ENCODE results near the gene TNNI2.
"Not testable (repeated sequence)": the region's sequence is repeated elsewhere in the genome, so short reads cannot be mapped to it uniquely, and the experiment has no call there.

TNNI2 gene

DNA sequence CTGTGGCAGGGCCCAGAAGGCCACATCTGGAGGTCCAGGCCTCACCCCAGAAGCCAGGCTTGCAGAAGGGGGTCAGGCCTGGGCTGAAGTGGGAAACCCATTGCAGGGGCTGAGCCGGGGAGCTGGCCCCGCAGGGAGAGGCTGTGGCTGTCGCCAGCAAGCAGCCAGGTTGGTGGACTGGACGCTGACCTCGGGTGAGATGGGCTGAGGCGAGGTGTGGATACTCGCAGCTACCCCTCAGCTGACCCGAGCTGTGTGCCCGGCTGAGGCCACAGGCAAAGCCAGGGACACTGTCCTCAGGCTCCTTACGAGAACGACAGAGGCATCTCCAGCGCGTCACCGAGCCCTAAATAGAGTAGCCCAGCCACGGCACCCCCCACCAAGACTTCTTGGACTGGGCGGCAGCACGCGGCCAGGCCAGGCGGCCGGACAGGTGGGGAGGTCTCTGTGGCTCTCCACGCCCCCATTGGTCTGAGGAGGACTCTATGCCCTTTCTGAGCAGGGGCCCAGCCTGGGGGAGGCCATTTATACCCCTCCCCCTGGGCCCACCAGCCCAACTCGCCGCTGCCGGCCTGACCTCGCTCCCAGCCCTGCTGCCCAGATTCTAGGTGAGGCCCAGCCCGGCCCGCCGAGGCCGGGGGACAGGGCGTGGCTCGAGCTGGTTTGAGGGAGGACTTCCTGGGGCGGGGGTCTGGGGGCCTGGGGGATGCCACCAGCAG is at the start of gene TNNI2:
Gene TNNI2, plus strand, starts transcription at position 556 of the 719 bp plus-strand sequence. CDS start 716 bp downstream, outside the sequence.
- no peak for DNase-seq (ENCODE audit: low read depth in 2 of 2)

DNA sequence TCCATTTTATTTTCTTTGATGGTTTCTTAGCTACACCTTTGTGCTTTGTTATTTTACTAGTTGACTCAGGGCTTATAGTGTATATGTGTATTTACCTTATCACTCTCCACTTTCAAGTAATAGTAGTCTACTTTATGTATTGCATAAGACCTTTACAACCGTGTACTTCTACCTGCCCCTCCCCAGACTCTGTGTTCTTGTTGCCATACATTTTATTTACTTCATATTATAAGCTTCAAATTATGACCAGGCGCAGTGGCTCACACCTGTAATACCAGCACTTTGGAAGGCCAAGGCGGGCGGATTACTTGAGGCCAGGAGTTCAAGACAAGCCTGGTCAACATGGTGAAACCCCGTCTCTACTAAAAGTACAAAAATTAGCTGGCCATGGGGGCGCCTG is 46.9 kb upstream of the TNNI2 start:
- DNase-seq (ENCODE audit: low read depth in 2 of 2), result no peak

DNA sequence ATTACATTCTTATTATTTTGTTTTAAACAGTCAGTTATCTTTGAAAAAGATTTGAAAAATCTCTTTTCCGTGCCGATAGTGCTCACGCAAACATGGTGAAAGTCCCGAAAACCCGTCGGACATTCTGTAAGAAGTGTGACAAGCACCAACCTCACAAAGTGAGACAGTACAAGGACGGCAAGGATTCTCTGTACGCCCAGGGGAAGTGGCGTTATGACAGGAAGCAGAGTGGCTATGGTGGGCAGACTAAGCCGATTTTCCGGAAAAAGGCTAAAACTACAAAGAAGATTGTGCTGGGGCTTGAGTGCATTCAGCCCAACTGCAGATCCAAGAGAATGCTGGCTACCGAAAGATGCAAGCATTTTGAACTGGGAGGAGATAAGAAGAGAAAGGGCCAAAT is 46.3 kb upstream of the TNNI2 start:
- DNase-seq (ENCODE audit: low read depth in 2 of 2), result no peak

DNA sequence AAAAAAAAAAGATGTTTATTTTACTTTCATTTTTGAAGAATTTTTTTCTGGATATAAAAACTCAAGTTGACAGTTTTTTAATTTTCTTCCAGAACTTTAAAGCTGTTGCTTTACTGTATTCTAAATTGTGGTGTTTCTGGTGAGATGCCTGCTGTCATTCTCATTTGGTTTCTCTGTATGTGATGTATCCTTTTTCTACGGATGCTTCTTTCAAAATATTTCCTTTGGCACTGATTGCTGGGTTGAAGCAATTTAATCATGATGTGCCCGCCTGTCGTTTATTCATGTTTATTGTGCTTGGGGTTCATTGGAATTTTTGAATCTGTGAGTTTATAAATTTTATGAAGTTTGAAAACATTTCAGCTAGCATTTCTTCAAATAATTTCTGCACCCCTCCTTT is 45.7 kb upstream of the TNNI2 start:
- DNase-seq (ENCODE audit: low read depth in 2 of 2), result no peak

DNA sequence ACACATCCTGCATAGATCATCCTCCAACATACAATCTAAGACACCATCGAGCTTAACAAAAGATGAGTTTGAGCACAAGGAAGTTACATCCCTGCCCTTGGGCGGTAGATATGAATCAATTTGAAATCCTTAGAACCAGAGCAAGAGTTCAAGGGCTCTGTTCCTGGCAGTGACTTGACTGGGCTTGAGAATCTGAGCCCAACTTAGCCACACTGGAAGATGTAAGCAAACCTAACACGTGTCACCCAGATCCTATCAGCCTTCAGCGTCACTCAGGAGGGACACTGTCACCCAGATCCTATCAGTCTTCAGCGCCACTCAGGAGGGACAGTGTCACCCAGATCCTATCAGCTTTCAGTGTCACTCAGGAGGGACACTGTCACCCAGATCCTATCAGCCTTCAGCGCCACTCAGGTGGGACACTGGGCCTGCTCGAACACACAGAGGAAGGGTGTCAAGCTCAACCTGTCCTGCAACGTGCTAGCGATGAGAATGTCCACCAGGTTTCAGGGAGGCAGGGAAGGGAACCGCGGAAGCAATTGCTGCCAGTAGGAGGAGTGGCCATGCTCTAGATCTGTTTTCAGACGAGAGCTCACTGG is 42.3 kb upstream of the TNNI2 start:
- no peak for DNase-seq (ENCODE audit: low read depth in 2 of 2)

DNA sequence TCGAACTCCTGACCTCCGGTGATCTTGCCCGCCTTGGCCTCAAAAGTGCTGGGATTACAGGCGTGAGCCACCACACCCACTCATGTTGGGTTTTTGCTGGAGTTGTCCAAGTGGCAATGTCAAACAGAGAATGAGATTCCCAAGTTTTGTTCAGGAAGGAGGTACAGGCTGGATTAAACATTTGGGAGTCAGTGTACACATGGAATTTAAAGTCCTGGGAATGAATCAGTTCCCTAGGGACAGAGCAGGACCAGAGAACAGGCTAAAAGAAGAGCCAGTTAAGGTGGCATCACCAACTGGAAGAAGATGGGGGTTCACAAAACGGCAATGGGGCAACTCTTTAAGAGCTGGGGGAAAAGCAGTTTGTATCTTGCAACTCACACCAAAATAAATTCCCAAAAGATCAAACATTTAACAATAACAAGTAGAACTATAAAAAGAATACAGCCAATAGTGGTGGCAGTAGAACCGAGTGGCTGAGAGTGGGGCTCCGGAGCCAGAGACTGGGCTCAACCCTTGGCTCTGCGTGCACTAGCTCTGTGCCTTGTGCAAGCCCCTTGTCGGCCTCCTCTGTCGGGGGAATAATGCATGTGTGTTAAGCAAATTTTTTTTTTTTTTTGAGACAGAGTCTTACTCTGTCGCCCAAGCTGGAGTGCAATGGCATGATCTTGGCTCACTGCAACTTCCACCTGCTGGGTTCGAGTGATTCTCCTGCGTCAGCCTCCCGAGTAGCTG is 41.2 kb upstream of the TNNI2 start:
- no peak for DNase-seq (ENCODE audit: low read depth in 2 of 2)

DNA sequence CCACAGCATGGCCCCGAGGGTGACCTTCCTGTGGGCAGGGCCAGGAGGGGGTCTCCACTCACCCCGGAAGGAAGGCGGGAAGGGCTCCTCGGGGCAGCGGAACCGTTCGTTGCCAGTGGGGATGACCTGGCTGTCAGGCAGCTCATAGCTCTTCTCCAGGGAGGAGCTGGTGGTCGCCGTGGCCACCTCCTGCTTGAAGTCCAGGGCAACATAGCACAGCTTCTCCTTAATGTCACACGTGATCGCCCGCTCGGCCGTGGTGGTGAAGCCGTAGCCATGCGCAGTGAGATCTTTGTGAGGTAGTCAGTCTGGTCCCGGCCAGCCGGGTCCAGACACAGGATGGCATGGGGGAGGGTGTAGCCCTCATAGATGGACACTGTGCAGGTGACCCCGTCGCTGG is 35.5 kb upstream of the TNNI2 start:
- DNase-seq (ENCODE audit: low read depth in 2 of 2), result no peak

DNA sequence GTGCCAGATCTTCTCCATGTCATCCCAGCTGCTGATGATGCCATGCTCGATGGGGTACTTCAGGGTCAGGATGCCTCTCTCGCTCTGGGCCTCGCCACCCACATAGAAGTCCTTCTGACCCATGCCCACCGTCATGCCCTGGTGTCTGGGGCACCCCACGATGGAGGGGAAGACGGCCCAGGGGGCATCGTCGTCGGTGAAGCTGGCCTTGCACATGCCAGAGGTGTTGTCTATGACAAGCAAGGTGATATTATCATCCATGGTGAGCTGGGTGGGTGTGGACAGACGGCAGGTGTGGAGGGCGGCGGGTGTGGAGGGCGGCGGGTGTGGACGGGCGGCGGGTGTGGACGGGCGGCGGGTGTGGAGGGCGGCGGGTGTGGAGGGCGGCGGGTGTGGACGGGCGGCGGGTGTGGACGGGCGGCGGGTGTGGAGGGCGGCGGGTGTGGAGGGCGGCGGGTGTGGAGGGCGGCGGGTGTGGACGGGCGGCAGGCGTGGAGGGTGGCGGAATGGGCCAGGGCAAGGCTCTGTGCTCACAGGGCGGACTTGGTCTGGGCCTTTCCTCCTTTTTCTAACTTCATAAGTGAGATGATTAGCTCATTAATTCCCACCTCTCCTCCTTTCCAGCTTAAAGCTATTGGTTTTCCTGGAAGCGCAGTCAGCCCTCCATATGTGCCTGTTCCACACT is 34.8 kb upstream of the TNNI2 start:
- DNase-seq (ENCODE audit: low read depth in 2 of 2), result not testable (repeated sequence)

DNA sequence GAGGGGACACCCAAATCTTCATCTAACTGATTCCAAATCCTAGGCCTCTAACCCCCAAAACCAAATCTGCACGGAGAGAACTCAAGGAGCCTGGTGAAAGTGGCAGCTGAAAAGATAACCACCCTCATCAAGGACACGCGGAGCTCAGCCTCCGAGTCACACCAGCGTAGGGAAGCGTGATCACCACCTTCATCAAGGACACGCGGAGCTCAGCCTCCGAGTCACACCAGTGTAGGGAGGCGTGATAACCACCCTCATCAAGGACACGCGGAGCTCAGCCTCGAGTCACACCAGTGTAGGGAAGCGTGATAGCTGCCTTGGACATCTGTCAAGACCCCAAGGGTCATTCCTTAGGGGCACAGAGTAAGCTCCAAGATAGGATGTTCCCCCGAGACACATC is 33.3 kb upstream of the TNNI2 start:
- DNase-seq (ENCODE audit: low read depth in 2 of 2), result no peak

DNA sequence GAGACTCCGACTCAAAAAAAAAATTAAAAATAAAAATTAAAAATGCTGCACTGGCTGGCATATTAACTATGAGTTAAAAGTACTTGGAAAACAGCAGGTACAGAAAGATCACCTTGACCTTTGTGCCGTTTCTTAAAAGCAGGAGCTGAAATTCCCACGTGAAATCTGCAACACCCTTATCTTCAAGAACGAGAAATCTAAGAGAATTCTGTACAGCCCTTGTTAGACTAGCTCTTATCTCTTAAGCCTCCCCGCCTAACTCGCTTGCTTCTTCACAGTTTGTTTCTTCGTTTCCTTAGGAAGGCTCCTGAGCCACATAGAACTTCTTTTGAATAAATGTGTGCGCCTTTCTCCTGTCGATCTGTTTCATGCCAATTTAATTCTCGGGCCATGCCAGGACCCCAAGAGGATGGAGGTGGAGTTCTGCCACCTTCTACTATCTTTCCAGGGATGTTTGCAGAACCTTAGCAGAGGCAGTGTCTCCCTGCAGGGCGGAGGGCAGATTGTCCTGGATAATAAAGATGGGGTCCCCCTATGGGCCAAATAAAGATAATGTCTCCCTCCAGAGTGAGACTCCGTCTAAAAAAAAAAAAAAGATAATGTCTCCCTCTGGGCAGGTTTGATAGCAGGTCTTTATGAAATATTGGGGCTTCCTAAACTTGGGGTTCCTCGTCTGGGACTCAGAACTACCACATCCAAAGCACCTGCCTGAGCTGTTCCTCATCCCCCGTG is 31.4 kb upstream of the TNNI2 start:
- DNase-seq (ENCODE audit: low read depth in 2 of 2), result no peak

DNA sequence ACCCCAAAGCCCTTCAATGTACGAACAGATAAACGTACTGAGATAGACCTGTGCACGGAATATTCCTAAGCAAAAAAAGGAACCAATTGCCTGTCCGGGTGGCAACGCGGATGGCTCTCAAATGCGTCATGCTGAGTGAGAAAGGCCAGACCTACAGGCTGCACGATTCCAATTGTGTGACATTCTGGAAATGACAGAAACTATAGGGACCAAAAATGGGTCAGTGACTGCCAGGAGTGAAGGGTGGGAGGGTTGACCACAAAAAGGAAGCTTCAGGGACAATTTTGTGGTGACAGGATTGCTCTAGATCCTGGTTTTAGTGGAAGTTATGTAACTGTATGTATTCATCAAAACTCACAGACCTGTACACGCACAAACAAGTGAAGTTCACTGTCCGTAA is 28.0 kb upstream of the TNNI2 start:
- no peak for DNase-seq (ENCODE audit: low read depth in 2 of 2)

DNA sequence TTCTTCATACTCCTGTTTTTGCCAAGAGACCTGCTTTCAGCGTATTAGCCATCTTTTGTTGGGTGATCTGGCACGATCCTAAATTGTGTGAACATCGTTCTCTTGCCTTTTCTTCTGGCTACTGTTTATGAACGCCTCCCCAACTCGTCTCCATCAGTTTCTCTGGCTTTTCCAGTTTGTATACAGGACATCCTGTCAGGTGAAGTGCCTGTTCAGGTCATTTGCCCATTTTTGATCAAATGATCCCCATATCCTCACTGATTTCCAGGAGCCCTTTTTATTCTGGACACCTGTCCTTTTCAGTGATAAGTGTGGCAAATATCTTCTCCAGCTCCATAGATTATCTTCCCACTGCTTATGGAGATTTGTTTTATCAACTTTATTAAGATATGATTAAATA is 26.5 kb upstream of the TNNI2 start:
- no peak for DNase-seq (ENCODE audit: low read depth in 2 of 2)

DNA sequence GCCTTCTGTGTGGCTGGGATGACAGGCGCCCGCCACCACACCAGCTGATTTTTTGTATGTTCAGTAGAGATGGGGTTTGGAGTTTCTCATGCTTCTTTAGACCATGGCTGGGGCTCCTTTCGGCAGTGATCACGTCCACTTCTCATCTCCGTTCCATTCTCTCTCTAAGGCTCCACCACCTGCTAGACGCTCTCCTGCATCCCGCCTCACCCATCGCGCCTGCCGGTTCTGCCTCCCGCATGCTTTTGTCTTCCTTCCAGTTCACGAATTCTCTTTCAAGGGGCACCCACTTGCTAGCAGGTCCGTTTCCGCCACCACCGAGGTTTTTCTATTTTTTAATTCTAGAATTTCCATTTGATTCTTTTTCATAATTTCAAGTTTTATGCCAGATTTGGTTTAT is 26.0 kb upstream of the TNNI2 start:
- no peak for DNase-seq (ENCODE audit: low read depth in 2 of 2)

DNA sequence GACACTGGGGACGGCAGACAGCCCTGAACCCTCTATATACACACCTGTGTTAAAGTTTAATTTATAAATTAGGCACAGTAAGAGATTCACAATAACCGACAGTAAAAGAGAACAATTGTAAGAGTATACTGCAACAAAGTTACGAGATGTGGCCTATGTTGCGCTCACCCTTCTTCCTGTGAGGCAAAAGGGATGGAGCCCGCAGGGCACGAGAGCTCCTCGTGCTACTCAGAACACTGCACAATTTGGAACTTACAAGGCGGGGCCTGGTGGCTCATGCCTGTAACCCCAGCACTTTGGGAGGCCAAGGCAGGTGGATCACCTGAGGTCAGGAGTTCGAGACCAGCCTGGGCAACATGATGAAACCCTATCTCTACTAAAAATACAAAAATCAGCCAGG is 25.4 kb upstream of the TNNI2 start:
- not testable (repeated sequence) for DNase-seq (ENCODE audit: low read depth in 2 of 2)

DNA sequence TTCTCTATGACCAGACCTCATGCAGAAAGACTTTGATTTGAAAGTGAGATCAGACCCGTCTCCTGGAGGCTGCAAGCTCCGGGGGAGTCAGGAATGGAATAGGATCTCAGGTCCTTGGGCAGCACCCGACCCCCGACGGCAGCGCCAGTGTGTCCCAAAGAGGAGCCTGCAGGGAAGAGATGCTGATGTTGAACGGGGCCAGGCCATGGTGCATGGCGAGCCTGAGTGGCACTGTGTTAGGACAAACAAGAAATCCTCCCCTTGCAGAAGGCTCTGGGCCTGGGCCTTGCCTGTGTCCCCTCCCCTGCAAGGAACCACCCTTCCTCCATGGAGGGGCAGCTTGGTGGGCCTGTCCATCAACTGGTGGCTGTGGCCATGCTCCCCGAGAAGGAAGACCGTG is 24.1 kb upstream of the TNNI2 start:
- no peak for DNase-seq (ENCODE audit: low read depth in 2 of 2)

DNA sequence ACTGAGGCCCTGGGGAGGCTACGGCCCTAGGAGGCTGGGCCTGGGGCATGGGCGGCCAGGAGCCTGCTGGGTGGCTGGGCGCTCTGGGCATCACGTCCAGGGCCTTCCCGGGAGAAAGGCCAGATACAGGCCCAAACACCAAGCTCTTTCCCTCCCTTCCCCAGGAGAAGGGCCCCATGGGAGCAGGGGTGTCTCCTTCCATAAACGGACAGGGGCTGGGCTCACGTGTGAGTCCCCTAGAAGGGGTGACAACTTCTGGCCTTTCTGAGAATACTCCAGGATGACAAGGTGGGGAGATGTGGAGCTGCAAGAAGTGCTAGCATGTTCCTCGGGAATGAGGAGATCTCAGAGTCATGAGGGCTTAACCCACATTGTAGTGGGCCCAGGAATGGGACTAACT is 23.5 kb upstream of the TNNI2 start:
- no peak for DNase-seq (ENCODE audit: low read depth in 2 of 2)

DNA sequence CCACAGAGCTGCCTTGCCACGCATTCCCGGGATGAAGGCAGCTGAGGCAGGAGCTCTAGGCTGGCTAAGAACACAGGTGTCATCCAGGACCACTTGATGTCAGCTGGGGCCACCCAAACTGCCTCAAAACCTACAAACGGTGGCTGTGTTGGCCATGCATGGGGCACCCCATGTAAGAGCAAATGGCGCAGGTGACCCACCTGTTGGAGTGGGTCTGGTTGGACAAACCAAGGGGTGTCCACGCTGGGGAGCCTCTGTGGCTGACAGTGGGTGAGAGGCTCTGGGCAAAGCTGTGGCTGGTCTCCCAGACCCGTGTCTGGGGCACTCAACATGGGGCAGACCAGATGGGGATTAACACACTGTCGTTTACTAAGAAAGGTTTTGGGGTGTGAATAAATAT is 23.0 kb upstream of the TNNI2 start:
- DNase-seq (ENCODE audit: low read depth in 2 of 2), result no peak

DNA sequence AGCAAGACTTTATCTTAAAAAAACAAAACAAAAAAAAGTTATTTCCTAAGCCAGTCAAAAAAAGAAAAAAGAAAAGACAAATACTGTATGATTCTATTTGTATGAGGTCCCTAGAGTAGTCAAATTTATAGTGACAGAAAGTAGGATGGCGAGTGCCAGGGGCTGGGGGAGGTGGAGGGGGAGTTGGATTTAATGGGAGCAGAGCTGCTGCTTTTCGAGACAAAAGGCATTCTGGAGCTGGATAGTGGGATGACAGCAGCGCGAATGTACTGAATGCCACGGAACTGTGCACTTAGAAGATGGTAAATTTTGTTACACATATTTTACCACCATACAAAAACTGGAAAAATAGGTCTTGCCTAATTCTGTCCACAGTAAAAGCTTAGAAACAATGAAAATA is 21.8 kb upstream of the TNNI2 start:
- no peak for DNase-seq (ENCODE audit: low read depth in 2 of 2)

DNA sequence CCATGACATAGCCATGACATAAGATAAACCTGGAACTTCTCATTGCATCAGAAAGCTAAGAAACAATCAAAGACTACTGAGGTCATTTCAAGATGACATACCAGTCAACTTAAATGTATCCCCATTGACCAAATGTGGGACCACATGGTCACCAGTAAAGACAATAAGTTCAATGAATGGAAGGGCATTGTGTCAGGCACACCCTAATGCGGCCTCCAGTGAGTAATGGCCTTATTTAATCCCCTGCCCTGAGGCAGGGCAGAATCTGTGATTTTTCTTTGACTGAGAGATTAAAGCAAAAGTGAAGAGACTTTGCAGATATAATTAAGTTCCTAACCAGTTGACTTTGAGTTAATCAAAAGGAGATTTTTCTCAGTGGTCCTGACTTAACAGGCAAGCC is 21.3 kb upstream of the TNNI2 start:
- DNase-seq (ENCODE audit: low read depth in 2 of 2), result no peak

DNA sequence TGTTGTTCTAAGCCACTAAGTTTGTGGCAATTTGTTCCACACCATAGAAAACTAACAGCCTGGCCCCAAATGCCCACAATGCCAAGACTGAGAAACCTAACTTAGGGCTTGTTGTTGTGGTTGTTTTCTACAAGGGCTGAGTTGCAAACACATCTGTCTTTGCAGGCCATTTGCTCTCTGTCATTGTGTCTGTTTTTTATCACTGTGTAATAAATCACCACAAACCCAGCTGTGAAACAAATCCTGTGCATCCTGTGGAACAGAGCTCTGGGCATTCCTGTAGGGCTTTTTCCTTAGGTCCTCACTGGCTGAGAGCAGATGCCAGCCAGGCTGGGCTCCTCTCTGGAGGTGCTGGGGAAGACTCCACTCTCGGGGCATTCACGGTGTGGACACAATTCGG is 19.7 kb upstream of the TNNI2 start:
- DNase-seq (ENCODE audit: low read depth in 2 of 2), result no peak

DNA sequence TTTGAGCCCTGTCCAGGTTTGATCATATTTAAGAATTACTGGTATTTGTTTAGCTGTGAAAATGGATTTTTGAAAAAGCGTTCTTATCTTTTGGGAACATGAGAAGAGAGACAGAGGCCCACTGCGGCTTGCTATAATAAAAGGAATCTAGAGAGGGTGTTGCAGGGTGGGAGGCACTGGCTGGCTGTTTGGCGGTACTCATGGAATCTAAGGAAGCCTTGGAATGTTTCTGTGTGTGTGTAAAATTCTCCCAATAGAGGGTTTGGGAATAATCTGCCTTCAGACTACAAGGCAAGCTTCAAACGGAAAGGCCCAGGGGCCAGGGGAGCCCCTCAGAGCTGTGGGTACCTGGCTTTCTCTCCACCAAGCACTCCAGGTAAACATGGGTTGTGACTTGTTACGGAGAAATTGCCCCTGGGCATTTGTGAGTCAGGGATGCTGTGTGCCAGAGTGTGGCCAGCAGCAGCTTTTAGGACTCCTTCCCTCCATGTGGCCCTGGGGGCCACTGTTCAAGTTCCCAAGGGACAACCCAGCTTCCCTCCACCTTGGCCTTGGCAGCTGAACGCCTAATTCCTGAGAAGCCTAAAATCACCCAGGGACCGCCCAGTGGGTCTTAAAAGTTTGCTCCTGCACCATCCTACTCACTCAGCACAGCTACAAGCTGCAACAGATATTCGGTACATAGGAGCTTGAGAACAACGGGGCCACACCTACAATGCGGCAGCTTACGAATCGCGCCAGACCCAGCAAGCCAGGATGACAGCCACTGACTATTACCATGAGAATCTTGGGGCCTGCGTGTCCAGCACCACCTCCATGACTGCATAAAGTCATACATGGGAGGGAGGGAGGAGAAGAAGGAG is 18.1 kb upstream of the TNNI2 start:
- no peak for DNase-seq (ENCODE audit: low read depth in 2 of 2)
